Mucosa of rectum (tissue), 2 donors: ENCODE data around the gene LTB4R2.

Experiments used
- H3K27ac ChIP-seq, 2 donors: one replicate each; pipeline ENCODE4 v1.7.0; 2013; ENCODE audit warnings: inconsistent platforms in 2 of 2, low read depth in 2 of 2, low read length in 2 of 2
- H3K27me3 ChIP-seq, 2 donors: one replicate each; pipeline ENCODE4 v1.7.0; 2013; ENCODE audit warnings: low read length in 2 of 2; ENCODE audit not compliant: control insufficient read depth in 2 of 2, insufficient read depth in 2 of 2
- H3K36me3 ChIP-seq, 2 donors: one replicate each; pipeline ENCODE4 v1.7.0; 2013; ENCODE audit warnings: low read length in 2 of 2; ENCODE audit not compliant: control insufficient read depth in 2 of 2, insufficient read depth in 2 of 2
- H3K4me1 ChIP-seq, 2 donors: one replicate each; pipeline ENCODE4 v1.7.0; 2013; ENCODE audit warnings: low read length in 2 of 2, mild to moderate bottlenecking in 1 of 2; ENCODE audit not compliant: control insufficient read depth in 2 of 2, insufficient read depth in 2 of 2
- H3K4me3 ChIP-seq, 2 donors: one replicate each; pipeline ENCODE4 v1.7.0; 2013; ENCODE audit warnings: low read length in 2 of 2
- H3K9ac ChIP-seq, 2 donors: one replicate each; pipeline ENCODE4 v1.7.0; 2013; ENCODE audit warnings: low read length in 2 of 2, low read depth in 1 of 2, mild to moderate bottlenecking in 1 of 2
- H3K9me3 ChIP-seq, 2 donors: one replicate each; pipeline ENCODE4 v1.7.0; 2013; ENCODE audit warnings: low read length in 2 of 2; ENCODE audit not compliant: control insufficient read depth in 2 of 2
- donor health status: healthy.
- donor health status: Normal muscosa, but diverticular disease.

The LTB4R2 gene

DNA sequence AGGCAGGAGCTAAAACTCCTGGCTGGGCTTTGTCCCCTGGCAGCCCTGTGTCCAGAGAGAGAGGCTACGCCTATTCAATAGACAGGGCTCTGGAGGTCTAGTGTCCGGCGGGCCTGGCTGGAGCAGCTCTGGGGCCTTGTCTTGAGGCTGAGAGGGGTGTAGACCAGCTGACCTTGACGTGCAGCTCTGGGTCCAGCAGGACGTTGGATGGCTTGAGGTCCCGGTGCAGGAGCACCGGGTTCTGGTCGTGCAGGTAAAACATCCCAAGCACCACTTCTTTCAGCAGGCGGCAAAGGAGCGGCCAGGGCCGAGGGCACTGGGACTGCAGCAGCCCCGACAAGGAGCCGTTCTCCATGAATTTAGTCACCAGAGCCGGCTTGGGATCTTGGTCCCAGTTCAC is 28.9 kb downstream of the LTB4R2 start:
- Histone ChIP-seq H3K4me1 (peaks cover 25 to 41% of the 10 kb centered on the region in 2 donors), H3K9ac (peak overlapping the region in 1 of 2 donors; percentile 93), H3K4me3 (peak overlapping the region; percentile 96 to 97)

DNA sequence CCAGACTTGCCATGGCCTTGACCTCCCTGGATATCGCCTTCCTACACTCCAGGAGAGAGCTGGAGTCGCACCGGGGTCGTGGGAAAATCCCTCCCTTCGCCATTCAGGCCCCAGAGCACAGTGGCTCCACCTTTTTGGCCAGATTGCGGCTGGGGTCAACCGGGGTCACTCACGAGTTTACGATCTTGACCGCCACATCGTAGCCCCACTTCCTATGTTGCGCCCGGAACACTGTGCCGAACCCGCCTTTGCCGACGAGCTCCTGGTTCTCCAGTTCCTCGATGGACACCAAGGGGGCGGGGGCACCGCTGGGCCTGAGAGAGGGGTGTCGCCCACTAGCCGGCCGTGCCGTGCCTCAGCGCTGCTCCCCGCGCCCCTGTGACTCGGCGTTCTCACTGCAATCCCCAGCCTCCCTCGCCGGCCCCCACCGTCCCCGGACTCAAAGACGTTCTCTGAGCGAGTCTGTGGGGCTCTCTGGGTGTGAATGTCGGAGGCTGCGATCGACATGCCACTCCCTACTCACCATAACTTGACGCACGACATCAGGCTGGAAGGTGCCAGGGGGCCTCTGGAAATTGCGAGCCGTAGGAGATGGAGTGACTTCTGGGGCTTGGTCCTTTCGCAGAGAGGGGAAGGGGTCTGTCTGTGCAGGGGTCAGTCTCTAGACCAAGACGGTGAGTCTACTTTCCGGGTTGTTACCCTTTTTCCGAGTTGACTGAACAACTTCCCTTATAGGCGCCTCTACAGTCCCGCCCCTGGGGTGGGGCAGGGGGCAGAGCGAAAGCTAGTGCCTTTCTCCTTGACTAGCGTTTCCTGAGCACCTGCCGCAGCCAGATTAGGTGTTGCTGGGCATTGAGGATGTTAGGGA is 29.6 kb downstream of the LTB4R2 start, which contains the start of gene RIPK3:
RIPK3 (minus strand) TSS at position 708 of the 868 bp plus-strand sequence; CDS start at position 543, 165 bp downstream.
- H3K36me3 ChIP-seq, result peaks cover 7 to 17% of the 10 kb centered on the region in 2 donors
- peak within 1 kb of the TSS; percentile 96 to 97 for H3K4me3 ChIP-seq
- H3K9me3 ChIP-seq, result no peaks in the 10 kb centered on the region
- H3K27me3 ChIP-seq, result no peaks in the 10 kb centered on the region
- H3K9ac ChIP-seq, result peak within 1 kb of the TSS; percentile 93 to 98
- H3K27ac ChIP-seq, result peak within 1 kb of the TSS; percentile 85 to 87
- H3K4me1 ChIP-seq, result peaks cover 18 to 36% of the 10 kb centered on the region in 2 donors

More for the DNA sequence above, 28.9 kb downstream of the LTB4R2 start:
- H3K9me3 ChIP-seq, result no peaks in the 10 kb centered on the region
- peaks cover 7 to 17% of the 10 kb centered on the region in 2 donors for H3K36me3 ChIP-seq
- no peak overlapping the region for H3K27ac ChIP-seq
- H3K27me3 ChIP-seq, result peaks cover 0 to 4% of the 10 kb centered on the region in 2 donors

- Histone ChIP-seq H3K27ac (no peak overlapping the region), H3K4me3 (no peak overlapping the region), H3K9me3 (no peaks in the 10 kb centered on the region), H3K4me1 (peaks cover 18 to 28% of the 10 kb centered on the region in 2 donors), H3K9ac (no peak overlapping the region), H3K36me3 (peaks cover 7 to 17% of the 10 kb centered on the region in 2 donors), H3K27me3 (no peaks in the 10 kb centered on the region)
Measured at GRCh38 chr14:24340606-24341005, 30.7 kb downstream of the LTB4R2 start.

DNA sequence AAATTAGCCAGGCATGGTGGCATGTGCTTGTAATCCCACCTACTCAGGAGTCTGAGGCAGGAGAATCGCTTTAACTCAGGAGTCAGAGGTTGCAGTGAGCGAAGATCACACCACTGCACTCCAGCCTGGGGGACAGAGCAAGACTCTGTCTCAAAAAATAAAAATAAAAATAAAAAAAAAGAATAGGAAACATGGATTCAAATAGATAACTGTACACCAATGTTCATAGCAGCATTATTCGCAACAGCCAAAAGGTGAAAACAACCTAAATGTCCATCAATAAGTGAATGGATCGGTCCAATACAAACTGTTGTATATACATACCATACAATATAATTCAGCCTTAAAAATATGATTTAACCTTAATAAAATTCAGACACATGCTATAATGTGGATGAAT is 32.9 kb downstream of the LTB4R2 start:
- peaks cover 0 to 1% of the 10 kb centered on the region in 2 donors for H3K36me3 ChIP-seq
- no peak overlapping the region for H3K27ac ChIP-seq
- no peaks in the 10 kb centered on the region for H3K27me3 ChIP-seq

GRCh38 chr14:24343795-24344660 is 34.1 kb downstream of the LTB4R2 start:
- Histone ChIP-seq H3K27me3 (no peaks in the 10 kb centered on the region), H3K9me3 (no peaks in the 10 kb centered on the region), H3K9ac (no peak overlapping the region), H3K4me1 (peaks cover 10 to 11% of the 10 kb centered on the region in 2 donors), H3K27ac (no peak overlapping the region), H3K4me3 (no peak overlapping the region), H3K36me3 (no peaks in the 10 kb centered on the region)

More for the DNA sequence above, 32.9 kb downstream of the LTB4R2 start:
- Histone ChIP-seq H3K9ac (no peak overlapping the region), H3K4me3 (no peak overlapping the region), H3K4me1 (peaks cover 18 to 22% of the 10 kb centered on the region in 2 donors), H3K9me3 (no peaks in the 10 kb centered on the region)

DNA sequence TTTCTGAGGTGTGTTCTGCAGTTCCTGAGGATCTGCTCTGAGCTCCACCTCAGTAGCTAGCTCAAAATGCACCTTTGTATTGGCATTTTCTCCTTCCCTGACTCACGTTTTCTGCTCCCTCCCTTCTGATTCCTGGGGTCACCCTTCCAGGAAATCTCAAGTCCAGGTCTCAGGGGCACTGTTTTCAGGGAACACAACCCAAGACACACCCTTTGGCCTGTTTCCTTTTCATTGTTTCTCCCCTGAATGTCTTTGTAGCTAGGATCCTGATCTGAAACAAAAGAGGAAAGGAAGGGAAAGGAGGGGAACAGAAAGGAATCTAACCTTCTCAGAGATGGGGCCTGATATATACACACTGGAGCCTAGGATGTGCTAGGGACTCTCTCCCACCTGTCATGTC is 37.2 kb downstream of the LTB4R2 start:
- Histone ChIP-seq H3K36me3 (no peaks in the 10 kb centered on the region), H3K27ac (no peak overlapping the region), H3K4me1 (no peaks in the 10 kb centered on the region), H3K27me3 (no peaks in the 10 kb centered on the region), H3K9me3 (no peaks in the 10 kb centered on the region), H3K4me3 (no peak overlapping the region), H3K9ac (no peak overlapping the region)

GRCh38 chr14:24348186-24348585 is 38.2 kb downstream of the LTB4R2 start:
- H3K4me1 ChIP-seq, result no peaks in the 10 kb centered on the region
- no peaks in the 10 kb centered on the region for H3K9me3 ChIP-seq
- H3K27ac ChIP-seq, result no peak overlapping the region
- H3K27me3 ChIP-seq, result no peaks in the 10 kb centered on the region
- H3K9ac ChIP-seq, result no peak overlapping the region
- no peak overlapping the region for H3K4me3 ChIP-seq
- H3K36me3 ChIP-seq, result no peaks in the 10 kb centered on the region

- H3K4me1 ChIP-seq, result peaks cover 0 to 2% of the 10 kb centered on the region in 2 donors
- H3K27ac ChIP-seq, result no peak overlapping the region
- no peak overlapping the region for H3K4me3 ChIP-seq
- no peak overlapping the region for H3K9ac ChIP-seq
- H3K36me3 ChIP-seq, result no peaks in the 10 kb centered on the region
- no peaks in the 10 kb centered on the region for H3K9me3 ChIP-seq
- no peaks in the 10 kb centered on the region for H3K27me3 ChIP-seq
Measured at GRCh38 chr14:24349742-24350141, 39.8 kb downstream of the LTB4R2 start.

GRCh38 chr14:24351517-24351916 is 41.6 kb downstream of the LTB4R2 start:
- Histone ChIP-seq H3K27me3 (no peaks in the 10 kb centered on the region), H3K9me3 (no peaks in the 10 kb centered on the region), H3K27ac (no peak overlapping the region), H3K4me3 (no peak overlapping the region), H3K4me1 (peaks cover 0 to 2% of the 10 kb centered on the region in 2 donors), H3K9ac (no peak overlapping the region), H3K36me3 (no peaks in the 10 kb centered on the region)
